Lower leg skin (tissue), 3 donors: ENCODE data around the gene HBB.

Experiments used
- CTCF ChIP-seq, 3 donors: fragments of 450-650 bp; IDR thresholded peaks; one replicate each; pipeline ENCODE4 v1.5.1; 2016; ENCODE audit warnings: antibody characterized with exemption in 3 of 3, mild to moderate bottlenecking in 3 of 3, moderate library complexity in 2 of 3
- POLR2A ChIP-seq, 2 donors: fragments of 450-650 bp; IDR thresholded peaks; one replicate each; pipeline ENCODE4 v1.6.1; 2016 to 2017; ENCODE audit warnings: antibody characterized with exemption in 2 of 2, mild to moderate bottlenecking in 1 of 2, moderate library complexity in 1 of 2

- no peak for TF ChIP-seq CTCF (IDR thresholded peaks at IDR 0.05)
- no peak for TF ChIP-seq POLR2A (IDR thresholded peaks at IDR 0.05)
Measured at GRCh38 chr11:5229796-5230195, 2.9 kb upstream of the HBB start.
